ENCODE measurements around the gene FSIP1.

The FSIP1 gene

DNA sequence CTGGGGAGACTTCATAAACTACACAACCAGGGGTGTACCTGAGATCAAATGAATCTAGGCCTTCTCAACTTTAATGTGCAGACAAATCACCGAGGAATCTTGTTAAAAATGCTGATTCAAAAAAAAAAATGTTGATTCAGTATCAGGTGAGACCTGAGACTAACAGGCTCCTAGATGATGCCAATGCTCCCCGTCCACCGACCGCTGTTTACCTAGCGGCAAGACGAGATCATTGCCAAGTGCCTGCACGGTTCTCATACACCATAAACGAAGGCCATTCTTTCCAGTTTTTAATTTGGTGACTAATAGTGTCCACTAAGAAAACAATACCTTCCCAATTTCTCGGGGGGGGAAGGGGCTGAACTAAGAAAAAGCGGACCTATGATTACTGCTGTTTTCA, 2.5 kb upstream of the FSIP1 start:
- H3K27me3 ChIP-seq (ENCODE audit: control insufficient read depth in 2 of 2, insufficient read depth in 2 of 2, low read length in 2 of 2): no peaks in the 10 kb centered on the region

DNA sequence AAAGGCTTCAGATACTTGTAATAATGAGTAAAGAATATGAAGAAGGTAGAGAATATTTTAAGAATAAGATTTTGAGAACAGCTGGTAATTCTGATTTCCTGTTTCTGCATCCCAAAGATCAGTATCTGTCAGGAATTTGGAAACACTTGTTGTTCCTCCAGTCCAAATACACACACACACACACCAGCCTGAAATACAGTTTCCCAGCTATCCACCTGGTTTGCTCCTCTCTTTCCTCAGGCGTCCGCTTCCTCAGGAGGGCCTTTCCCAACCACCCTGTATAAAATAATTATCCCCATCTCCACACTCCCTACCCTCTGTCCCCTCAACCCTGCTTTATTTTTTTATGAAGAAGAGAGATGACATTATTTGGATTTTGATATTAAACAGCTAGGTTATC, 2.0 kb upstream of the FSIP1 start:
- Histone ChIP-seq H3K27me3 (ENCODE audit: control insufficient read depth in 2 of 2, insufficient read depth in 2 of 2, low read length in 2 of 2) (no peaks in the 10 kb centered on the region), H3K27ac (ENCODE audit: low read depth in 2 of 2, low read length in 2 of 2) (no peak overlapping the region)

More for the DNA sequence above, 2.5 kb upstream of the FSIP1 start:
- Histone ChIP-seq H3K27ac (ENCODE audit: low read depth in 2 of 2, low read length in 2 of 2) (no peak overlapping the region), H3K36me3 (ENCODE audit: control insufficient read depth in 2 of 2, insufficient read depth in 2 of 2, low read length in 2 of 2) (no peaks in the 10 kb centered on the region), H3K9me3 (ENCODE audit: control insufficient read depth in 2 of 2, low read length in 2 of 2) (no peaks in the 10 kb centered on the region), H3K9ac (ENCODE audit: low read depth in 1 of 2, low read length in 2 of 2) (no peak overlapping the region), H3K4me1 (ENCODE audit: control insufficient read depth in 2 of 2, insufficient read depth in 2 of 2, low read length in 2 of 2) (peaks cover 5 to 10% of the 10 kb centered on the region in 2 donors), H3K4me3 (ENCODE audit: low read length in 2 of 2) (no peak overlapping the region)

DNA sequence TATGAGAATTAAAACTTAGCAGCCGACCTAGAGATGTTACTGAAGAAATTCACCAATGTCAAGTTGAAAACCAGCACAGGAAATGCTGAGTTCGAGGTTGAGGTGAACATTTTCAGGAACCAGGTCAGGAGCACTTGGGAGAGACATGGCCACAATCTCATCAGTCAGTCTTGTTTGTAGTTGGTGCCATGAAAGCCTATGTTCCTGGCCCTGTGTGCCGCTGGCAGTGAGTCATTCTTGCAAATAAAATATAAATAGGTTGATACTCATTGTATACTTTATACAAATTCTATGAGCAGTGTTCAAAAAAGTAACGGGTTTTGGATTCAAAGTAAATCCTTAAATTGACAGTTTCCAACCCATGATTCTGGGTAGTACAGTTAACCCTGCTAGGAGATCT, 1.5 kb upstream of the FSIP1 start:
- Histone ChIP-seq H3K36me3 (ENCODE audit: control insufficient read depth in 2 of 2, insufficient read depth in 2 of 2, low read length in 2 of 2) (no peaks in the 10 kb centered on the region), H3K9me3 (ENCODE audit: control insufficient read depth in 2 of 2, low read length in 2 of 2) (no peaks in the 10 kb centered on the region), H3K27ac (ENCODE audit: low read depth in 2 of 2, low read length in 2 of 2) (no peak overlapping the region), H3K27me3 (ENCODE audit: control insufficient read depth in 2 of 2, insufficient read depth in 2 of 2, low read length in 2 of 2) (no peaks in the 10 kb centered on the region), H3K4me3 (ENCODE audit: low read length in 2 of 2) (no peak overlapping the region), H3K4me1 (ENCODE audit: control insufficient read depth in 2 of 2, insufficient read depth in 2 of 2, low read length in 2 of 2) (peaks cover 5 to 10% of the 10 kb centered on the region in 2 donors), H3K9ac (ENCODE audit: low read depth in 1 of 2, low read length in 2 of 2) (no peak overlapping the region)

More for the DNA sequence above, 2.0 kb upstream of the FSIP1 start:
- Histone ChIP-seq H3K36me3 (ENCODE audit: control insufficient read depth in 2 of 2, insufficient read depth in 2 of 2, low read length in 2 of 2) (no peaks in the 10 kb centered on the region), H3K4me1 (ENCODE audit: control insufficient read depth in 2 of 2, insufficient read depth in 2 of 2, low read length in 2 of 2) (peaks cover 5 to 10% of the 10 kb centered on the region in 2 donors), H3K4me3 (ENCODE audit: low read length in 2 of 2) (no peak overlapping the region), H3K9ac (ENCODE audit: low read depth in 1 of 2, low read length in 2 of 2) (no peak overlapping the region), H3K9me3 (ENCODE audit: control insufficient read depth in 2 of 2, low read length in 2 of 2) (no peaks in the 10 kb centered on the region)

DNA sequence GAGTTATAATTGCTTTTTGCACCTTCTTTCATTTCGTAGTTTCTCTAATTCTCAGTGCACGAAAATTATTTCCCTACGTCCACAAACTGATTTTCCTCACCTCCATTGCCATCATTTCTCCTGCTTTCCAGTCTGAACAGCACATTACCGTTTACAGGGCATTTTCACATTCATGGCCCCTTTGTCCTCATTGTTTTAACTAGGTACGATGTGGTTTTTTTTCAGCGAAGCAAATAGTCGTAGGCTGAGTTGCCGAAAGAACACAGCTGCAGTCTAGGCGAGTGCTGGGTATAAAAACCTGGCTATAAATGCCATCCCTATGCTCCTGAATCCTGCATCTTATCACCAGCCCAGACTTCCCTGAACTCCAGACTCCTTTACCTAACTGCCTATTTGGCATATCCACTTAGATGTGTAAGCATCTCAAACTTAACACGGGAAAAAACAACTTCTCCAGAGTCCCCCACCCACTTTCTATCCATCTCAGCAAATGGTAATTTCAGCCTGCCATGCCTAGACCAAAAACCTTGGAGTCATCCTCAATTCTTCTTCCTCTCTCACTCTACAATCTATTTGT, 691 bp upstream of the FSIP1 start:
- Histone ChIP-seq H3K9me3 (ENCODE audit: control insufficient read depth in 2 of 2, low read length in 2 of 2) (no peaks in the 10 kb centered on the region), H3K27ac (ENCODE audit: low read depth in 2 of 2, low read length in 2 of 2) (peak overlapping the region; percentile 56 to 76), H3K9ac (ENCODE audit: low read depth in 1 of 2, low read length in 2 of 2) (peak overlapping the region; percentile 76 to 88), H3K4me1 (ENCODE audit: control insufficient read depth in 2 of 2, insufficient read depth in 2 of 2, low read length in 2 of 2) (peaks cover 5 to 10% of the 10 kb centered on the region in 2 donors), H3K36me3 (ENCODE audit: control insufficient read depth in 2 of 2, insufficient read depth in 2 of 2, low read length in 2 of 2) (no peaks in the 10 kb centered on the region), H3K4me3 (ENCODE audit: low read length in 2 of 2) (peak overlapping the region; percentile 90 to 98), H3K27me3 (ENCODE audit: control insufficient read depth in 2 of 2, insufficient read depth in 2 of 2, low read length in 2 of 2) (no peaks in the 10 kb centered on the region)

DNA sequence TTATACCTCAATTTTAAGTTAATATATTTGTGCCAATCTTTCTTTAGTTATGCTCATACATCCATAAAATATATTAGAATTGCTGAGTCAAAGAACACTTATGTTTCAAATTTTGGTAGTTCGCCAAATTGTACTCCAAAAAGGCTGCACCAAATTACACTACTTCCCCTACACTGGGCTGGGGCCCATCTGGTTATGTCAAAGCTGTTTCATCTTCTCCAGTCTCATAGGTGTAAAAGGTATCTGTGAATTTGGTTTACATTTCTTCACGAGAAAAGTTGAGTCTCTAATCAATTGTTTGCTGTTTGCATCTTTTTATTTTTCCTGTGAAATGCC, 706 bp downstream of the FSIP1 start:
- no peak overlapping the region for H3K9ac ChIP-seq (ENCODE audit: low read depth in 1 of 2, low read length in 2 of 2)
- H3K27me3 ChIP-seq (ENCODE audit: control insufficient read depth in 2 of 2, insufficient read depth in 2 of 2, low read length in 2 of 2): no peaks in the 10 kb centered on the region
- H3K4me3 ChIP-seq (ENCODE audit: low read length in 2 of 2): peak overlapping the region; percentile 20 to 98
- H3K4me1 ChIP-seq (ENCODE audit: control insufficient read depth in 2 of 2, insufficient read depth in 2 of 2, low read length in 2 of 2): peaks cover 5 to 10% of the 10 kb centered on the region in 2 donors
- H3K36me3 ChIP-seq (ENCODE audit: control insufficient read depth in 2 of 2, insufficient read depth in 2 of 2, low read length in 2 of 2): no peaks in the 10 kb centered on the region
- H3K27ac ChIP-seq (ENCODE audit: low read depth in 2 of 2, low read length in 2 of 2): peak overlapping the region; percentile 39 to 57
- no peaks in the 10 kb centered on the region for H3K9me3 ChIP-seq (ENCODE audit: control insufficient read depth in 2 of 2, low read length in 2 of 2)

DNA sequence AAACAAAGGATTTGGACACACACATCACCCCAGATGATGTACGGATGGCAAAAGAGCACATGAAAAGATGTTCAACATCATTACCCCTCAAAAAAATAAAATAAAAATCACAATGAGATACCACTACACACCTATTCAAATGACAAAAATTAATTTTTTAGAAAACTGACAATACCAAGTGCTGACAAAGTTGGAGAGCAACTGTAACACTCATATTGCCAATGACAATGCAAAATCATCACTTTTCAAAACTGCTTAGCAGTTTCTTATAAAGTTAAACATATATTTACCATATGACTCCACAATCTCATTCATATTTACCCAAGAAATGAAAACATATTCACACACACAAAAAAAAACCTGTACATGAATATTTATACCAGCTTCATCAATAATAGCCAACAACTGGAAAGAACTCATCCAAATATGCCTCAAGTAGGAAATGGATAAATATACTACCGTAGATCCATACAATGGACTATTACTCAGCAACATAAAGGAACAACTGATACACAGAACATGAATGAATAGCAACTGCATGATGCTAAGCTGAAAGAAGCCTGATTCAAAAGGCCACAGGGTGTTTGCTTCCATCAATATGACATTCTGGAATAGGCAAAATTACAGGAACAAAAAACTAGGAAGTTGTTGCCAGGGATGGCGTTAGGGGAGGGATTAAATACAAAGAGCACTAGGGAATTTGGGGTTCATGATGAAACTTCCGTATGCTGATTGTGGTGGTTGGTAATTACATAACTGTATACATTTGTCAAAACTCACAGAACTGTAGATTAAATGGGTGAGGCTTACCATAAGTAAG, 1.3 kb downstream of the FSIP1 start:
- Histone ChIP-seq H3K9ac (ENCODE audit: low read depth in 1 of 2, low read length in 2 of 2) (no peak overlapping the region), H3K27me3 (ENCODE audit: control insufficient read depth in 2 of 2, insufficient read depth in 2 of 2, low read length in 2 of 2) (no peaks in the 10 kb centered on the region), H3K4me1 (ENCODE audit: control insufficient read depth in 2 of 2, insufficient read depth in 2 of 2, low read length in 2 of 2) (peaks cover 5 to 10% of the 10 kb centered on the region in 2 donors), H3K27ac (ENCODE audit: low read depth in 2 of 2, low read length in 2 of 2) (no peak overlapping the region), H3K4me3 (ENCODE audit: low read length in 2 of 2) (no peak overlapping the region), H3K36me3 (ENCODE audit: control insufficient read depth in 2 of 2, insufficient read depth in 2 of 2, low read length in 2 of 2) (no peaks in the 10 kb centered on the region), H3K9me3 (ENCODE audit: control insufficient read depth in 2 of 2, low read length in 2 of 2) (no peaks in the 10 kb centered on the region)

DNA sequence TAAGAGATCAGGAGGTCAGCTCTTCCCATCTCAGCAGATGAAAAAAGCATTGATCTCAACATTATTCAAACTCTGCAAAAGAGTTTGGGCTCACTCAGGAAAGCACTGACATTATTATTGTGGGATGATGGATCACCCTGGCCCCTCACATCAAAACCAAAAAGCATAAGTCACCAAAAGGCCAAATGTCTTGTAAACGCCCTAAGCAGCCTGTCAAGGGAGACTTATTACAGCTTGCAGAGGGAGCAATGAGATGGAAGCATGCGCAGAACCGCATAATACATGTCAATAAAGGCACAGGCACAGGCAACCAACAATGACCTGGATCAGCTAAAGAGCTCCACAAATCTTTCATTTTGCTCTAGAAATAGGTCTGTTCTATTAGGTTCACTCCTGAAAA, 4.6 kb downstream of the FSIP1 start:
- Histone ChIP-seq H3K27ac (ENCODE audit: low read depth in 2 of 2, low read length in 2 of 2) (no peak overlapping the region), H3K4me3 (ENCODE audit: low read length in 2 of 2) (no peak overlapping the region), H3K27me3 (ENCODE audit: control insufficient read depth in 2 of 2, insufficient read depth in 2 of 2, low read length in 2 of 2) (no peaks in the 10 kb centered on the region)

DNA sequence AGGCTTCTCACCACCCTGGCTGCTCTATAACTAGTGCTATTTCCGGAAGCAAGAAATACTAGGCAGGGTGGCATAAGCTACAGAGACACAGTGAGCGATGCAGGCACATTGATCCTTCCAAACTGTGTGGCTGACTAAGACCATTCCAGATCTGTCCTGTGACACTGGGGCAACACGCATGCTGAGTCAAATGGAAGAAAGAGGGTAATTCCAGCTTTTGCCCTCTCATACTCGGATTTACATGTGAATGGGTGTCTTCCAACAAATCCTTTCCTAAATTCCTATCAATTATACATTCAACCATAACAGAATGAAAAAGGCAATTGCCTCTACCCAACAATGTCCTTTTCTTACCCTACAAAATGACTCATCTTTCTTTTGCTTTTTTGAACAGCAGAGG, 5.1 kb downstream of the FSIP1 start:
- Histone ChIP-seq H3K27me3 (ENCODE audit: control insufficient read depth in 2 of 2, insufficient read depth in 2 of 2, low read length in 2 of 2) (no peaks in the 10 kb centered on the region), H3K27ac (ENCODE audit: low read depth in 2 of 2, low read length in 2 of 2) (no peak overlapping the region), H3K4me3 (ENCODE audit: low read length in 2 of 2) (no peak overlapping the region), H3K9ac (ENCODE audit: low read depth in 1 of 2, low read length in 2 of 2) (no peak overlapping the region), H3K9me3 (ENCODE audit: control insufficient read depth in 2 of 2, low read length in 2 of 2) (no peaks in the 10 kb centered on the region), H3K36me3 (ENCODE audit: control insufficient read depth in 2 of 2, insufficient read depth in 2 of 2, low read length in 2 of 2) (no peaks in the 10 kb centered on the region), H3K4me1 (ENCODE audit: control insufficient read depth in 2 of 2, insufficient read depth in 2 of 2, low read length in 2 of 2) (no peaks in the 10 kb centered on the region)

More for the DNA sequence above, 4.6 kb downstream of the FSIP1 start:
- Histone ChIP-seq H3K36me3 (ENCODE audit: control insufficient read depth in 2 of 2, insufficient read depth in 2 of 2, low read length in 2 of 2) (no peaks in the 10 kb centered on the region), H3K9me3 (ENCODE audit: control insufficient read depth in 2 of 2, low read length in 2 of 2) (no peaks in the 10 kb centered on the region), H3K9ac (ENCODE audit: low read depth in 1 of 2, low read length in 2 of 2) (no peak overlapping the region), H3K4me1 (ENCODE audit: control insufficient read depth in 2 of 2, insufficient read depth in 2 of 2, low read length in 2 of 2) (no peaks in the 10 kb centered on the region)

DNA sequence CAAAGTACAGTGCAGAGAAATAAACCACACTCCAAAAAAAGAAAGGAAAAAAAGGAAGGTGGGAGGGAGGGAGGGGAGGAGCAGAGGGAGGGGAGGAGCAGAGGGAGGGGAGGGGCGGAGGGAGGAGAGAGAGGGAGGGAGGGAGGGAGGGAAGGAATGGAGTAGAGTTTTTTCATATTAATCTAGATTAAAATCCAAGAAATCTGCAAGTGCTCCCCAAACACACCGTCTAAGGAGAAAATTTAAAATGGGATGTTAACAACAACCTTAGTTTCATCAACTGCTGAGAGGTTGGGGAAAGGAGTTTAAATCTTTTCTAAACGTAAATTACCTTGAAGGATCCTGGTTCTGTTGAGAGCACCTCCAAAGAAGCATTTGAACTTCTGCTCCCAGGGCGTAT, 6.6 kb downstream of the FSIP1 start:
- Histone ChIP-seq H3K9ac (ENCODE audit: low read depth in 1 of 2, low read length in 2 of 2) (no peak overlapping the region), H3K27me3 (ENCODE audit: control insufficient read depth in 2 of 2, insufficient read depth in 2 of 2, low read length in 2 of 2) (no peaks in the 10 kb centered on the region), H3K36me3 (ENCODE audit: control insufficient read depth in 2 of 2, insufficient read depth in 2 of 2, low read length in 2 of 2) (no peaks in the 10 kb centered on the region), H3K4me3 (ENCODE audit: low read length in 2 of 2) (no peak overlapping the region), H3K9me3 (ENCODE audit: control insufficient read depth in 2 of 2, low read length in 2 of 2) (no peaks in the 10 kb centered on the region), H3K27ac (ENCODE audit: low read depth in 2 of 2, low read length in 2 of 2) (no peak overlapping the region), H3K4me1 (ENCODE audit: control insufficient read depth in 2 of 2, insufficient read depth in 2 of 2, low read length in 2 of 2) (no peaks in the 10 kb centered on the region)

DNA sequence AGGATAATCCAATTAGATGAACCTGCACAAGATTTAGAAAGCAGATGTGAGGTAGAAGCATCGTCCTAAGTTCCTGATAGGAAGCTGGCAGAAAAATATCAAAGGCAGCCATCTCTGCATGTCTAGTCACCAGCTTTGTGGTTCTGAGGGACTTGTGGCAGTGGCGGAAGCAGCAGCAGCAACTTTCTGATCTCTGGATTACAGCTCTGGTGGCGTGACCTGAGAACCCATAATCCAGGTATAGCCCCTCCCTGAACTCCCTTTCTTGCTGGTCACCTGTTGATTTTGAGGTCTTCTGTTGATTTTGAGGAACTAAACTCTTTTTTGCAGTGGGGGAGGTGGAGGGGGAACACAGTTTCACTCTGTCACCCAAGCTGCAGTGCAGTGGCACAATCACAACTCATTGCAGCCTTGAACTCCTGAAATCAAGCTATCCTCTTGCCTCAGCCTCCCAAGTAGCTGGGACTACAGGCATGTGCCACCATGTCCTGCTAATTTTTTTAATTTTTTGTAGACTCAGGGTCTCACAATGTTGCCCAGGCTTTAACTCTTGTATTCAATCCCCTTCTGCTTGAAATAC, 7.9 kb downstream of the FSIP1 start:
- H3K4me3 ChIP-seq (ENCODE audit: low read length in 2 of 2): no peak overlapping the region
- no peaks in the 10 kb centered on the region for H3K9me3 ChIP-seq (ENCODE audit: control insufficient read depth in 2 of 2, low read length in 2 of 2)
- no peak overlapping the region for H3K9ac ChIP-seq (ENCODE audit: low read depth in 1 of 2, low read length in 2 of 2)
- no peaks in the 10 kb centered on the region for H3K36me3 ChIP-seq (ENCODE audit: control insufficient read depth in 2 of 2, insufficient read depth in 2 of 2, low read length in 2 of 2)
- H3K27ac ChIP-seq (ENCODE audit: low read depth in 2 of 2, low read length in 2 of 2): no peak overlapping the region
- H3K4me1 ChIP-seq (ENCODE audit: control insufficient read depth in 2 of 2, insufficient read depth in 2 of 2, low read length in 2 of 2): no peaks in the 10 kb centered on the region
- H3K27me3 ChIP-seq (ENCODE audit: control insufficient read depth in 2 of 2, insufficient read depth in 2 of 2, low read length in 2 of 2): no peaks in the 10 kb centered on the region

All from mucosa of rectum (tissue), 2 donors.